HG03103 (cell line): ENCODE data around the gene MSMO1.
"Not testable (repeated sequence)": the region's sequence is repeated elsewhere in the genome, so short reads cannot be mapped to it uniquely, and the experiment has no call there.

Source experiments
- ATAC-seq: cut with Tn5 transposase; IDR thresholded peaks from one replicate; pipeline ENCODE4 v1.9.1; 2021; ENCODE audit warnings: low read depth; ENCODE audit not compliant: unreplicated experiment

MSMO1 gene

GRCh38 chr4:165324236-165324917, 3.1 kb upstream of the MSMO1 start:
- ATAC-seq = no peak

GRCh38 chr4:165324918-165325304, 2.6 kb upstream of the MSMO1 start:
- ATAC-seq = no peak

- ATAC-seq = no peak
Measured at GRCh38 chr4:165325732-165326512, 1.5 kb upstream of the MSMO1 start.

- ATAC-seq = no peak
Measured at GRCh38 chr4:165326831-165327210, 648 bp upstream of the MSMO1 start.

GRCh38 chr4:165328101-165328425, 594 bp downstream of the MSMO1 start:
- no peak for ATAC-seq

GRCh38 chr4:165328708-165329107, 1.2 kb downstream of the MSMO1 start:
- ATAC-seq = no peak

GRCh38 chr4:165330071-165330470, 2.6 kb downstream of the MSMO1 start:
- no peak for ATAC-seq

GRCh38 chr4:165330666-165331065, 3.2 kb downstream of the MSMO1 start:
- no peak for ATAC-seq

- ATAC-seq = no peak
Measured at GRCh38 chr4:165331359-165331758, 3.9 kb downstream of the MSMO1 start.

GRCh38 chr4:165331823-165332222, 4.4 kb downstream of the MSMO1 start:
- ATAC-seq = no peak

- no peak for ATAC-seq
Measured at GRCh38 chr4:165332502-165332901, 5.0 kb downstream of the MSMO1 start.

- no peak for ATAC-seq
Measured at GRCh38 chr4:165335163-165335703, 7.8 kb downstream of the MSMO1 start.

GRCh38 chr4:165336743-165337142, 9.3 kb downstream of the MSMO1 start:
- no peak for ATAC-seq

GRCh38 chr4:165342340-165342739, 14.9 kb downstream of the MSMO1 start:
- not testable (repeated sequence) for ATAC-seq

GRCh38 chr4:165343353-165344191, 16.1 kb downstream of the MSMO1 start:
- ATAC-seq = no peak

- no peak for ATAC-seq
Measured at GRCh38 chr4:165345666-165346417, 18.4 kb downstream of the MSMO1 start.

GRCh38 chr4:165347647-165348569, 20.4 kb downstream of the MSMO1 start:
- ATAC-seq = no peak

- ATAC-seq = no peak
Measured at GRCh38 chr4:165351359-165352130, 24.1 kb downstream of the MSMO1 start.

- no peak for ATAC-seq
Measured at GRCh38 chr4:165355900-165356300, 28.4 kb downstream of the MSMO1 start.
